HG02610 (cell line): ENCODE results near the gene MRPL14.

Source experiments
- ATAC-seq: cut with Tn5 transposase; IDR thresholded peaks from one replicate; pipeline ENCODE4 v1.9.1; 2021; ENCODE audit warnings: mild to moderate bottlenecking, moderate library complexity; ENCODE audit not compliant: unreplicated experiment

Gene MRPL14

GRCh38 chr6:44081753-44082152 is 45.5 kb downstream of the MRPL14 start:
- no peak for ATAC-seq

GRCh38 chr6:44080561-44081521 is 46.4 kb downstream of the MRPL14 start:
- ATAC-seq: no peak

- no peak for ATAC-seq
These were observed 47.6 kb downstream of the MRPL14 start for GRCh38 chr6:44079672-44080071.

- ATAC-seq: no peak
These were observed 48.2 kb downstream of the MRPL14 start for GRCh38 chr6:44078827-44079671.

GRCh38 chr6:44078219-44078826 is 48.9 kb downstream of the MRPL14 start:
- ATAC-seq: no peak

- no peak for ATAC-seq
These were observed 49.9 kb downstream of the MRPL14 start for GRCh38 chr6:44077214-44077946.

- no peak for ATAC-seq
These were observed 50.7 kb downstream of the MRPL14 start for GRCh38 chr6:44076356-44077213.

- ATAC-seq: no peak
These were observed 51.5 kb downstream of the MRPL14 start for GRCh38 chr6:44075647-44076355.

- no peak for ATAC-seq
These were observed 52.2 kb downstream of the MRPL14 start for GRCh38 chr6:44074813-44075646.

GRCh38 chr6:44074439-44074812 is 52.8 kb downstream of the MRPL14 start:
- no peak for ATAC-seq

- ATAC-seq: no peak
These were observed 53.4 kb downstream of the MRPL14 start for GRCh38 chr6:44073612-44074438.

GRCh38 chr6:44072959-44073611 is 54.2 kb downstream of the MRPL14 start:
- peak; percentile 52 for ATAC-seq

GRCh38 chr6:44072452-44072958 is 54.7 kb downstream of the MRPL14 start:
- peak; percentile 11 for ATAC-seq

- no peak for ATAC-seq
These were observed 55.4 kb downstream of the MRPL14 start for GRCh38 chr6:44071670-44072451.

- no peak for ATAC-seq
These were observed 58.5 kb downstream of the MRPL14 start for GRCh38 chr6:44068607-44069296.
